Activated CD8-positive, alpha-beta T cell treated with anti-CD3 and anti-CD28 coated beads, Interleukin-2, amount 10 ng/mL, durations not matched to agents 7 days and 5 days (primary cell): ENCODE results near the gene ACP4. TPM values are rescaled to one million over a fixed set of nuclear protein-coding genes. Genes with fewer than 3 reads are reported as not detected.

Experiments used
- ATAC-seq: fragments of 150-1000 bp; cut with Tn5 transposase; one replicate; pipeline ENCODE4 v1.10.0; 2021; ENCODE audit warnings: moderate library complexity
- CTCF ChIA-PET: fragments of 350-600 bp; sonication (Branson Sonifier 250); formaldehyde crosslinking; loops from one replicate; lab custom pipeline; 2021; ENCODE audit warnings: antibody characterized with exemption; lab: Charles Lee
- POLR2A ChIA-PET: fragments of 350-600 bp; sonication (Branson Sonifier 250); formaldehyde crosslinking; loops from one replicate; lab custom pipeline; 2021; ENCODE audit warnings: antibody characterized with exemption; lab: Charles Lee
- DNase-seq: peaks from one replicate; pipeline ENCODE4 v3.0.0-alpha.2; 2020
- H3K27ac Mint-ChIP-seq: one replicate; pipeline ENCODE4 v1.8.0; 2021; ENCODE audit warnings: mild to moderate bottlenecking, mixed read lengths
- H3K27me3 Mint-ChIP-seq: one replicate; pipeline ENCODE4 v1.8.0; 2021; ENCODE audit warnings: low read depth, mixed read lengths
- H3K36me3 Mint-ChIP-seq: one replicate; pipeline ENCODE4 v1.8.0; 2021; ENCODE audit warnings: low read depth, mixed read lengths
- H3K4me1 Mint-ChIP-seq: one replicate; pipeline ENCODE4 v1.8.0; 2021; ENCODE audit warnings: low read depth, mixed read lengths
- H3K4me3 Mint-ChIP-seq: one replicate; pipeline ENCODE4 v1.8.0; 2021; ENCODE audit warnings: mild to moderate bottlenecking, mixed read lengths
- H3K9me3 Mint-ChIP-seq: one replicate; pipeline ENCODE4 v1.8.0; 2022; ENCODE audit warnings: mixed read lengths; ENCODE audit not compliant: insufficient read depth
- total RNA-seq, 2 experiments: library from RNA; stranded (reverse); gene quantifications; one replicate each; pipeline ENCODE4 v1.2.3, GENCODE V29; 2021

Gene ACP4
- total RNA-seq, 2 experiments from 2014 or later, result not detected

GRCh38 chr19:50839712-50840655 is 49.8 kb downstream of the ACP4 start:
- no peaks in the 10 kb centered on the region for H3K36me3 Mint-ChIP-seq
- no peak for DNase-seq

GRCh38 chr19:50842130-50842529 is 51.9 kb downstream of the ACP4 start:
- DNase-seq, result no peak
- Mint-ChIP-seq H3K4me1 (peaks cover 4% of the 10 kb centered on the region), H3K36me3 (no peaks in the 10 kb centered on the region), H3K27ac (no peak overlapping the region), H3K27me3 (peaks cover 5% of the 10 kb centered on the region), H3K9me3 (peaks cover 7% of the 10 kb centered on the region), H3K4me3 (no peak overlapping the region)
- ChIA-PET CTCF (no interaction called here), POLR2A (no interaction called here)
- ATAC-seq, result no peak

More at GRCh38 chr19:50839712-50840655, 49.8 kb downstream of the ACP4 start:
- ATAC-seq, result no peak
- CTCF ChIA-PET, result no interaction called here
- POLR2A ChIA-PET, result no interaction called here
- H3K4me1 Mint-ChIP-seq, result peaks cover 18% of the 10 kb centered on the region
- H3K27ac Mint-ChIP-seq, result no peak overlapping the region
- peaks cover 18% of the 10 kb centered on the region for H3K27me3 Mint-ChIP-seq
- H3K9me3 Mint-ChIP-seq, result peaks cover 7% of the 10 kb centered on the region
- H3K4me3 Mint-ChIP-seq, result no peak overlapping the region

GRCh38 chr19:50843205-50843604 is 53.0 kb downstream of the ACP4 start:
- ATAC-seq (no peak), DNase-seq (no peak)
- ChIA-PET POLR2A (no interaction called here), CTCF (no interaction called here)
- Mint-ChIP-seq H3K27me3 (peaks cover 3% of the 10 kb centered on the region), H3K36me3 (no peaks in the 10 kb centered on the region), H3K27ac (no peak overlapping the region), H3K4me1 (peaks cover 2% of the 10 kb centered on the region), H3K4me3 (no peak overlapping the region), H3K9me3 (peaks cover 7% of the 10 kb centered on the region)

GRCh38 chr19:50843701-50844221 is 53.5 kb downstream of the ACP4 start:
- ATAC-seq, result no peak
- CTCF ChIA-PET, result no interaction called here
- H3K4me3 Mint-ChIP-seq, result no peak overlapping the region
- POLR2A ChIA-PET, result no interaction called here
- peaks cover 7% of the 10 kb centered on the region for H3K9me3 Mint-ChIP-seq
- H3K27ac Mint-ChIP-seq, result no peak overlapping the region
- H3K4me1 Mint-ChIP-seq, result no peaks in the 10 kb centered on the region
- no peaks in the 10 kb centered on the region for H3K36me3 Mint-ChIP-seq
- peaks cover 3% of the 10 kb centered on the region for H3K27me3 Mint-ChIP-seq
- no peak for DNase-seq

GRCh38 chr19:50844296-50844935 is 54.2 kb downstream of the ACP4 start:
- H3K27ac Mint-ChIP-seq, result no peak overlapping the region
- ChIA-PET POLR2A (no interaction called here), CTCF (no interaction called here)
- H3K36me3 Mint-ChIP-seq, result no peaks in the 10 kb centered on the region
- H3K4me3 Mint-ChIP-seq, result no peak overlapping the region
- DNase-seq (no peak), ATAC-seq (no peak)
- no peaks in the 10 kb centered on the region for H3K4me1 Mint-ChIP-seq
- peaks cover 7% of the 10 kb centered on the region for H3K9me3 Mint-ChIP-seq
- peaks cover 3% of the 10 kb centered on the region for H3K27me3 Mint-ChIP-seq

Other genes starting within 250 kb of the ACP4 start
- not detected for gene LRRC4B, start 222.0 kb upstream of the ACP4 start, total RNA-seq
- gene SYT3, start 150.5 kb upstream of the ACP4 start, total RNA-seq, result not detected
- not detected for gene C19orf81, start 141.0 kb upstream of the ACP4 start, total RNA-seq
- not detected for gene SHANK1, start 70.6 kb upstream of the ACP4 start, total RNA-seq
- gene CLEC11A, start 67.1 kb upstream of the ACP4 start, total RNA-seq, result 1 to 10 TPM; 1.4 to 2.3 TPM
- not detected for gene GPR32, start 20.0 kb upstream of the ACP4 start, total RNA-seq
- gene KLK1, start 33.4 kb downstream of the ACP4 start, total RNA-seq, result under 1 TPM; 0.45 to 0.47 TPM
- gene KLK15, start 43.2 kb downstream of the ACP4 start, total RNA-seq, result not detected
- gene KLK3, start 64.5 kb downstream of the ACP4 start, total RNA-seq, result not detected
- gene KLK2, start 83.0 kb downstream of the ACP4 start, total RNA-seq, result not detected
- gene KLK4, start 121.0 kb downstream of the ACP4 start, total RNA-seq, result not detected
- not detected for gene KLK5, start 162.6 kb downstream of the ACP4 start, total RNA-seq
- not detected for gene KLK6, start 179.2 kb downstream of the ACP4 start, total RNA-seq
- gene KLK7, start 193.5 kb downstream of the ACP4 start, total RNA-seq, result not detected
- gene KLK8, start 211.2 kb downstream of the ACP4 start, total RNA-seq, result not detected
- not detected for gene KLK10, start 229.3 kb downstream of the ACP4 start, total RNA-seq
- gene KLK11, start 236.2 kb downstream of the ACP4 start, total RNA-seq, result not detected
- not detected for gene KLK12, start 244.6 kb downstream of the ACP4 start, total RNA-seq